Tibial nerve (tissue), 4 donors: ENCODE measurements around the gene OR10W1. TPM values are rescaled to one million over a fixed set of nuclear protein-coding genes. Genes with fewer than 3 reads are reported as not detected.

ENCODE experiments used
- DNase-seq, 2 donors: peaks; one replicate each; pipeline ENCODE4 v3.0.0-alpha.2; 2019; ENCODE audit warnings: low spot score in 2 of 2
- H3K27ac ChIP-seq, 4 donors: fragments of 200-600 bp; sonication (generic) in 3 of 4; one replicate each; pipeline ENCODE4 v1.5.1; 2017 to 2019; ENCODE audit warnings: mild to moderate bottlenecking in 1 of 4
- H3K27me3 ChIP-seq, 2 donors: fragments of 200-600 bp; sonication (generic) in 1 of 2; one replicate each; pipeline versions ENCODE4 v1.5.1 to v1.6.0; 2017 to 2019
- H3K36me3 ChIP-seq, 3 donors: fragments of 200-600 bp; sonication (generic); one replicate each; pipeline ENCODE4 v1.5.1; 2018 to 2019
- H3K4me1 ChIP-seq, 4 donors: fragments of 200-600 bp; sonication (generic) in 3 of 4; one replicate each; pipeline ENCODE4 v1.5.1; 2017 to 2019
- H3K4me3 ChIP-seq, 4 donors: fragments of 200-600 bp; sonication (generic) in 3 of 4; one replicate each; pipeline ENCODE4 v1.5.1; 2017 to 2019; ENCODE audit warnings: mild to moderate bottlenecking in 1 of 4, moderate library complexity in 1 of 4
- H3K9me3 ChIP-seq, 4 donors: fragments of 200-600 bp; sonication (generic) in 3 of 4; one replicate each; pipeline ENCODE4 v1.5.1; 2017 to 2019
- CTCF ChIP-seq, 5 experiments: fragments of 200-600 bp in 3 of 5; fragments of 450-650 bp in 2 of 5; sonication (generic) in 3 of 5; IDR thresholded peaks; one replicate each; pipeline ENCODE4 v1.5.1; 2016 to 2019; ENCODE audit warnings: antibody characterized with exemption in 5 of 5, mild to moderate bottlenecking in 3 of 5, moderate library complexity in 2 of 5
- EP300 ChIP-seq, 2 donors: sonication (generic); formaldehyde crosslinking; IDR thresholded peaks; one replicate each; pipeline ENCODE4 v1.6.1; 2017; ENCODE audit warnings: antibody characterized with exemption in 2 of 2, mild to moderate bottlenecking in 1 of 2
- POLR2A ChIP-seq, 2 donors: fragments of 450-650 bp; IDR thresholded peaks; one replicate each; pipeline ENCODE4 v1.6.1; 2017; ENCODE audit warnings: antibody characterized with exemption in 2 of 2, mild to moderate bottlenecking in 2 of 2, moderate library complexity in 2 of 2
- WGBS, 2 donors: methylation state at CpG; one replicate each; pipeline ENCODE4 v1.1.5; 2018; 5-methylcytosine and 5-hydroxymethylcytosine counted together
- total RNA-seq, 4 donors: library from RNA; depleted of rRNA; stranded (reverse); fragments of >200 nt; gene quantifications; one replicate each; pipeline ENCODE4 v1.1.0, GENCODE V29; 2016

Gene OR10W1
- total RNA-seq, 4 donors from 2014 or later: not detected

GRCh38 chr11:58254936-58255335, 13.1 kb downstream of the OR10W1 start:
- H3K4me3 ChIP-seq: no peak overlapping the region
- H3K4me1 ChIP-seq: no peaks in the 10 kb centered on the region
- no peaks in the 10 kb centered on the region for H3K27me3 ChIP-seq
- H3K27ac ChIP-seq: no peak overlapping the region
- no peak for DNase-seq
- peaks cover 0 to 30% (median 11%) of the 10 kb centered on the region in 4 donors for H3K9me3 ChIP-seq
- TF ChIP-seq EP300 (IDR thresholded peaks at IDR 0.05) (no peak), POLR2A (IDR thresholded peaks at IDR 0.05) (no peak), CTCF (IDR thresholded peaks at IDR 0.05) (no peak)
- WGBS, 2 donors: 86 to 88% methylated on average over 1 of the region's 1 CpG
- H3K36me3 ChIP-seq: no peaks in the 10 kb centered on the region

GRCh38 chr11:58243954-58244353, 24.1 kb downstream of the OR10W1 start:
- H3K36me3 ChIP-seq: no peaks in the 10 kb centered on the region
- no peaks in the 10 kb centered on the region for H3K4me1 ChIP-seq
- H3K27ac ChIP-seq: no peak overlapping the region
- H3K27me3 ChIP-seq: no peaks in the 10 kb centered on the region
- WGBS, 2 donors: 93 to 97% methylated on average over 2 of the region's 2 CpGs
- peaks cover 0 to 16% (median 0%) of the 10 kb centered on the region in 4 donors for H3K9me3 ChIP-seq
- DNase-seq: no peak
- no peak overlapping the region for H3K4me3 ChIP-seq
- TF ChIP-seq POLR2A (IDR thresholded peaks at IDR 0.05) (no peak), EP300 (IDR thresholded peaks at IDR 0.05) (no peak), CTCF (IDR thresholded peaks at IDR 0.05) (no peak)

- DNase-seq: no peak
- no peak overlapping the region for H3K27ac ChIP-seq
- no peaks in the 10 kb centered on the region for H3K4me1 ChIP-seq
- no peak for TF ChIP-seq EP300 (IDR thresholded peaks at IDR 0.05)
- TF ChIP-seq CTCF (IDR thresholded peaks at IDR 0.05): no peak
- TF ChIP-seq POLR2A (IDR thresholded peaks at IDR 0.05): no peak
- no peaks in the 10 kb centered on the region for H3K27me3 ChIP-seq
- H3K36me3 ChIP-seq: no peaks in the 10 kb centered on the region
- 93% methylated on average over 32 of the region's 32 CpGs for WGBS, 2 donors
- H3K4me3 ChIP-seq: no peak overlapping the region
- H3K9me3 ChIP-seq: peaks cover 0 to 6% (median 0%) of the 10 kb centered on the region in 4 donors
These were observed 40.0 kb downstream of the OR10W1 start for GRCh38 chr11:58227956-58228615.

GRCh38 chr11:58222721-58223120, 45.3 kb downstream of the OR10W1 start:
- H3K4me1 ChIP-seq: no peaks in the 10 kb centered on the region
- no peaks in the 10 kb centered on the region for H3K36me3 ChIP-seq
- no peak for DNase-seq
- WGBS, 2 donors: 62 to 74% methylated on average over 7 of the region's 7 CpGs
- no peaks in the 10 kb centered on the region for H3K27me3 ChIP-seq
- TF ChIP-seq EP300 (IDR thresholded peaks at IDR 0.05) (no peak), CTCF (IDR thresholded peaks at IDR 0.05) (no peak), POLR2A (IDR thresholded peaks at IDR 0.05) (no peak)
- no peak overlapping the region for H3K4me3 ChIP-seq
- H3K9me3 ChIP-seq: no peaks in the 10 kb centered on the region
- no peak overlapping the region for H3K27ac ChIP-seq

Other genes with a start within 250 kb of the OR10W1 start
- not detected for gene OR9Q1, start 244.4 kb downstream of the OR10W1 start, total RNA-seq
- not detected for gene OR6Q1, start 237.3 kb downstream of the OR10W1 start, total RNA-seq
- not detected for gene OR9I1, start 142.7 kb downstream of the OR10W1 start, total RNA-seq
- gene OR9Q2, start 79.2 kb downstream of the OR10W1 start, total RNA-seq: not detected
- not detected for gene OR1S2, start 64.1 kb downstream of the OR10W1 start, total RNA-seq
- gene OR1S1, start 55.5 kb downstream of the OR10W1 start, total RNA-seq: not detected
- gene OR10Q1, start 39.3 kb downstream of the OR10W1 start, total RNA-seq: not detected
- not detected for gene OR5B17, start 90.8 kb upstream of the OR10W1 start, total RNA-seq
- gene OR5B3, start 138.6 kb upstream of the OR10W1 start, total RNA-seq: not detected
- gene OR5B2, start 159.9 kb upstream of the OR10W1 start, total RNA-seq: under 1 TPM in 1 of 4 donors, not detected in 3; 0.42 TPM
- gene OR5B12, start 174.0 kb upstream of the OR10W1 start, total RNA-seq: under 1 TPM in 1 of 4 donors, not detected in 3; 0.21 TPM
- gene OR5B21, start 239.8 kb upstream of the OR10W1 start, total RNA-seq: not detected